GM12892 (cell line): Measurements from ENCODE around the gene PARP12.

Source experiments
- DNase-seq: peaks from one replicate; pipeline ENCODE4 v3.0.0; 2011; ENCODE audit not compliant: insufficient read length
- FAIRE-seq: peaks from 2 replicates; lab custom pipeline; 2011; peaks lifted over from hg19 to GRCh38; lab: Jason Lieb, UNC
- POLR2A ChIP-seq: IDR thresholded peaks from 2 replicates; pipeline ENCODE4 v1.6.1; 2011; ENCODE audit warnings: low read depth, low read length, control low read depth
- POLR2AphosphoS5 ChIP-seq: IDR thresholded peaks from 2 replicates; pipeline ENCODE4 v1.6.1; 2011; ENCODE audit warnings: low read depth, low read length, control low read depth
- TAF1 ChIP-seq: IDR thresholded peaks from 2 replicates; pipeline ENCODE4 v1.6.1; 2011; ENCODE audit warnings: low read depth, mild to moderate bottlenecking, control low read depth, low read length, borderline replicate concordance

Gene PARP12

GRCh38 chr7:139982927-139983920 lies 79.5 kb downstream of the PARP12 start:
- FAIRE-seq (no peak), DNase-seq (no peak)
- TF ChIP-seq POLR2AphosphoS5 (no peak), TAF1 (no peak)

GRCh38 chr7:139981511-139981895 lies 81.2 kb downstream of the PARP12 start:
- DNase-seq = no peak
- no peak for FAIRE-seq
- no peak for TF ChIP-seq POLR2A
- TF ChIP-seq POLR2AphosphoS5 = no peak
- TF ChIP-seq TAF1 = no peak

GRCh38 chr7:139976838-139977656 lies 85.7 kb downstream of the PARP12 start:
- DNase-seq = no peak
- no peak for FAIRE-seq
- TF ChIP-seq TAF1 = no peak
- no peak for TF ChIP-seq POLR2A
- no peak for TF ChIP-seq POLR2AphosphoS5

GRCh38 chr7:139976055-139976837 lies 86.5 kb downstream of the PARP12 start:
- TF ChIP-seq TAF1 (no peak), POLR2AphosphoS5 (no peak), POLR2A (no peak)

GRCh38 chr7:139974179-139974811 lies 88.5 kb downstream of the PARP12 start:
- no peak for TF ChIP-seq POLR2A
- no peak for TF ChIP-seq TAF1
- TF ChIP-seq POLR2AphosphoS5 = no peak
- FAIRE-seq (no peak), DNase-seq (no peak)

More at GRCh38 chr7:139976055-139976837, 86.5 kb downstream of the PARP12 start:
- DNase-seq (no peak), FAIRE-seq (no peak)
